Right lobe of liver (tissue), 6 donors: Measurements from ENCODE around the gene DAPK2. TPM values are rescaled to one million over a fixed set of nuclear protein-coding genes. Genes with fewer than 3 reads are reported as not detected.

Experiments used
- ATAC-seq, 4 donors: fragments of 200-7000 bp; cut with Tn5 transposase; one replicate each; pipeline ENCODE4 v1.9.1; 2020; ENCODE audit warnings: mild to moderate bottlenecking in 4 of 4, moderate library complexity in 4 of 4
- DNase-seq, 3 donors: peaks; one replicate each; pipeline ENCODE4 v3.0.0-alpha.2; 2020
- H3K27ac ChIP-seq, 3 donors: fragments of 200-600 bp; one replicate each; pipeline ENCODE4 v1.8.0; 2022
- H3K27me3 ChIP-seq, 2 donors: fragments of 200-600 bp; one replicate each; pipeline ENCODE4 v1.8.0; 2022
- H3K36me3 ChIP-seq, 4 donors: fragments of 200-600 bp; sonication (generic) in 1 of 4; one replicate each; pipeline versions ENCODE4 v1.5.1 to v1.8.0; 2017 to 2022; ENCODE audit warnings: control low read depth in 1 of 4
- H3K4me1 ChIP-seq, 4 donors: fragments of 200-600 bp; sonication (generic) in 1 of 4; one replicate each; pipeline versions ENCODE4 v1.5.1 to v1.8.0; 2017 to 2022; ENCODE audit warnings: control low read depth in 1 of 4
- H3K4me3 ChIP-seq, 3 donors: fragments of 200-600 bp; one replicate each; pipeline ENCODE4 v1.8.0; 2022
- H3K9me3 ChIP-seq, 4 donors: fragments of 200-600 bp; sonication (generic) in 1 of 4; one replicate each; pipeline versions ENCODE4 v1.5.1 to v1.8.0; 2017 to 2022; ENCODE audit warnings: control low read depth in 1 of 4
- CTCF ChIP-seq, 4 donors: fragments of 200-600 bp in 3 of 4; fragments of 450-650 bp in 1 of 4; IDR thresholded peaks; one replicate each; pipeline versions ENCODE4 v1.5.1 to v1.8.0; 2016 to 2022; ENCODE audit warnings: antibody characterized with exemption in 4 of 4, mild to moderate bottlenecking in 2 of 4
- POLR2A ChIP-seq: fragments of 450-650 bp; IDR thresholded peaks from one replicate; pipeline ENCODE4 v1.6.1; 2017; ENCODE audit warnings: antibody characterized with exemption, mild to moderate bottlenecking
- WGBS: methylation state at CpG from one replicate; pipeline ENCODE4 v1.1.6; 2018; ENCODE audit warnings: low coverage, low lambda C conversion rate; ENCODE audit not compliant: insufficient coverage; ENCODE audit errors: missing lambda C conversion rate; 5-methylcytosine and 5-hydroxymethylcytosine counted together
- intact Hi-C, 2 donors: fragments of 100-400 bp; cut with DNase I; formaldehyde crosslinking; loops; one replicate each; pipeline versions ENCODE4 v1.11.2 to v1.14.1; 2022
- total RNA-seq, 6 experiments: library from RNA; depleted of rRNA in 2 of 6; stranded (reverse); fragments of >200 nt in 2 of 6; fragmentation: NEBNext Ultra II Directional in 3 of 6; extraction: Animal tissue kit (Norgen Biotek cat#: 25700) in 3 of 6; gene quantifications; one replicate each; pipeline versions ENCODE4 v1.1.0 to v1.2.4, GENCODE V29; 2016 to 2023
- donor health status: DM: no; HTN: yes; CAD: no.
- donor health status: DM: no; HTN: no; CAD: no.
- donor health status: DM: no; HTN: no; CAD: no.
- donor health status: DM: no; HTN: yes; CAD: no.
- donor health status: DM: no; HTN: yes; CAD: no.

Gene DAPK2
- total RNA-seq, 6 experiments from 2014 or later: 1.5 to 11.5 (median 4.7) TPM

GRCh38 chr15:63872759-63873510, 173.3 kb downstream of the DAPK2 start:
- Histone ChIP-seq H3K36me3 (no peaks in the 10 kb centered on the region), H3K4me1 (no peaks in the 10 kb centered on the region), H3K27ac (no peak overlapping the region), H3K9me3 (no peaks in the 10 kb centered on the region), H3K27me3 (no peaks in the 10 kb centered on the region), H3K4me3 (no peak overlapping the region)
- no peak for TF ChIP-seq CTCF (IDR thresholded peaks at IDR 0.05)
- TF ChIP-seq POLR2A: no peak
- 86% methylated on average over 5 of the region's 8 CpGs for WGBS
- intact Hi-C loops: no loop called here
- ATAC-seq (no peak), DNase-seq (peak in 1 of 3 donors; percentile 17)

GRCh38 chr15:63870487-63871209, 175.6 kb downstream of the DAPK2 start:
- 100% methylated on average over 1 of the region's 6 CpGs for WGBS
- ATAC-seq: peak; percentile 46 to 85 (median 75)
- intact Hi-C loops: no loop called here
- TF ChIP-seq POLR2A (no peak), CTCF (IDR thresholded peaks at IDR 0.05) (no peak)
- no peak for DNase-seq
- Histone ChIP-seq H3K27me3 (no peaks in the 10 kb centered on the region), H3K36me3 (no peaks in the 10 kb centered on the region), H3K4me3 (no peak overlapping the region), H3K27ac (no peak overlapping the region), H3K9me3 (no peaks in the 10 kb centered on the region), H3K4me1 (no peaks in the 10 kb centered on the region)

DNA sequence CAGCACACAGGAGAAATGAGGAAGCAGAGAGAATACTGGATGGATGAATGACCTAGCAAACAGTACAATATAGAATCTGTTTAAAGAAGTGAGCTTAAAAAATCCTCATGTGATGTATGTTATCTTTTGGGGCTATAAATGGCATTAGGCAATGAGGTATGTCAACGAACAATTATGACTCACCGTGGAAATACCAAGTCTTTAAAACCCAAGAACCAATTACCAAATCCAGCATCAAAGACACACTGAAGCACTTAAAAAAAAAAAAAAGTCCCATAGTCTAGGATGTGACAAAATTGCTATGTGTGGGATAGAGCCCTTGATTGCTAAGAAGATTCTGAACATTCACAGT, 176.3 kb downstream of the DAPK2 start:
- no peak overlapping the region for H3K4me3 ChIP-seq
- ATAC-seq (no peak), DNase-seq (no peak)
- WGBS: 55% methylated on average over 2 of the region's 2 CpGs
- H3K4me1 ChIP-seq: no peaks in the 10 kb centered on the region
- intact Hi-C loops: no loop called here
- H3K9me3 ChIP-seq: no peaks in the 10 kb centered on the region
- no peak overlapping the region for H3K27ac ChIP-seq
- H3K36me3 ChIP-seq: no peaks in the 10 kb centered on the region
- TF ChIP-seq CTCF (IDR thresholded peaks at IDR 0.05): no peak
- no peak for TF ChIP-seq POLR2A
- H3K27me3 ChIP-seq: no peaks in the 10 kb centered on the region

DNA sequence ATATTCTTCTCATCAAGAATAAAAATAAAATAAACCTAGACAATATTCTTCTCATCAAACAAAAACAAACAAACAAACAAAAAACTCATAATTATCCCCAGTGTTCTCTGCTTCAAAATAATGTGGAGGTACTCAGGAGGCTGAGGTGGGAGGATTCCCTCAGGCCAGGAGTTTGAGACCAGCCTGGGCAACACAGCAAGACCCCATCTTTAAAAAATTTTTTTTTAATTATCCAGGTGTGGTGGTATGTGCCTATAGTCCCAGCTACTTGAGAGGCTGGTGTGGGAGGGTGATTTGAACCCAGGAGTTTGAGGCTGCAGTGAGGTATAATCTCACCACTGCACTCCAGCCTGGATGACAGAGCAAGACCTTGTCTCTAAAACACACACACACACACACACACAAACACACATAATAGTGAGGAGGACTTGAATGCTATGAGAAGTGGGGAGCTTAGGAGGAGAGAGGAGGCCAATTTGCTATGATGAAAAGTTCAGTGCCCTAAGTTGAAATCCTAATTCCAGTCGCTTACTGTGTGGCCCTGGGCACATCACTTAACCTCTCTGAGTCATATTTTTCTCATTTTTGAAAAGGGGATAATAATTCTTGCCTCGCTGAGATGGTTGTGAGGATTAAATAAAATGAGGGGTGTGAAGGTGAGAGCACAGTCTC, 176.8 kb downstream of the DAPK2 start:
- ATAC-seq (no peak), DNase-seq (peak in 1 of 3 donors; percentile 0)
- H3K27ac ChIP-seq: no peak overlapping the region
- 58% methylated on average over 2 of the region's 2 CpGs for WGBS
- no peak overlapping the region for H3K4me3 ChIP-seq
- no peaks in the 10 kb centered on the region for H3K4me1 ChIP-seq
- no peaks in the 10 kb centered on the region for H3K27me3 ChIP-seq
- no peak for TF ChIP-seq POLR2A
- no peak for TF ChIP-seq CTCF (IDR thresholded peaks at IDR 0.05)
- no peaks in the 10 kb centered on the region for H3K36me3 ChIP-seq
- H3K9me3 ChIP-seq: no peaks in the 10 kb centered on the region
- intact Hi-C loops: no loop called here
